Left renal pelvis (tissue), 4 donors: ENCODE measurements around the gene ZC3H7A. TPM values are rescaled to one million over a fixed set of nuclear protein-coding genes. Genes with fewer than 3 reads are reported as not detected.
"Not testable (repeated sequence)": the region's sequence is repeated elsewhere in the genome, so short reads cannot be mapped to it uniquely, and the experiment has no call there.

Experiments used
- DNase-seq, 4 donors: peaks; one replicate each; pipeline ENCODE4 v3.0.0-alpha.2; 2013; ENCODE audit warnings: low read depth in 4 of 4, low spot score in 3 of 4
- polyA plus RNA-seq, 4 donors: library from polyadenylated mRNA; unstranded; fragments of 120-200 nt; gene quantifications; one replicate each; pipeline ENCODE4 v1.2.1, GENCODE V29; 2013; ENCODE audit not compliant: insufficient read length in 4 of 4

ZC3H7A gene
- polyA plus RNA-seq, 4 donors: 67.6 to 100 (median 83.4) TPM

GRCh38 chr16:11800382-11800718 lies 3.3 kb upstream of the ZC3H7A start:
- no peak for DNase-seq

- DNase-seq: no peak
Observed at GRCh38 chr16:11799509-11800381, 2.7 kb upstream of the ZC3H7A start.

- no peak for DNase-seq
Observed at GRCh38 chr16:11799017-11799381, 1.9 kb upstream of the ZC3H7A start.

GRCh38 chr16:11797957-11798299 lies 870 bp upstream of the ZC3H7A start:
- no peak for DNase-seq

- no peak for DNase-seq
Observed at GRCh38 chr16:11796227-11797165, 562 bp downstream of the ZC3H7A start.

GRCh38 chr16:11795887-11796226 lies 1.2 kb downstream of the ZC3H7A start:
- DNase-seq: no peak

- DNase-seq: no peak
Observed at GRCh38 chr16:11794996-11795886, 1.8 kb downstream of the ZC3H7A start.

- DNase-seq: no peak
Observed at GRCh38 chr16:11794447-11794846, 2.6 kb downstream of the ZC3H7A start.

- DNase-seq: no peak
Observed at GRCh38 chr16:11793840-11794239, 3.2 kb downstream of the ZC3H7A start.

GRCh38 chr16:11792410-11793241 lies 4.4 kb downstream of the ZC3H7A start:
- DNase-seq: no peak

- no peak for DNase-seq
Observed at GRCh38 chr16:11791144-11791828, 5.8 kb downstream of the ZC3H7A start.

- DNase-seq: no peak
Observed at GRCh38 chr16:11788914-11789313, 8.1 kb downstream of the ZC3H7A start.

- DNase-seq: not testable (repeated sequence)
Observed at GRCh38 chr16:11784980-11785599, 12.0 kb downstream of the ZC3H7A start.

- not testable (repeated sequence) for DNase-seq
Observed at GRCh38 chr16:11784381-11784780, 12.7 kb downstream of the ZC3H7A start.

- no peak for DNase-seq
Observed at GRCh38 chr16:11784038-11784369, 13.1 kb downstream of the ZC3H7A start.

- no peak for DNase-seq
Observed at GRCh38 chr16:11783319-11784037, 13.6 kb downstream of the ZC3H7A start.

GRCh38 chr16:11781773-11782172 lies 15.3 kb downstream of the ZC3H7A start:
- DNase-seq: no peak

- DNase-seq: no peak
Observed at GRCh38 chr16:11780991-11781680, 15.9 kb downstream of the ZC3H7A start.
